ENCODE measurements around the gene SELENOP.

- no peak for TF ChIP-seq CTCF (IDR thresholded peaks at IDR 0.05)
- TF ChIP-seq POLR2A (IDR thresholded peaks at IDR 0.05), result no peak
Observed at GRCh38 chr5:42848545-42848944, 36.9 kb upstream of the SELENOP start.

All from uterus (tissue), 2 donors.